Panc1 (cell line): ENCODE data around the gene SLC66A2. TPM values are rescaled to one million over a fixed set of nuclear protein-coding genes. Genes with fewer than 3 reads are reported as not detected.
A peak's percentile ranks its signal among the peaks of the same experiment; 100 is the strongest.

Source experiments
- ATAC-seq: fragments of 200-7000 bp; cut with Tn5 transposase; 2 replicates; pipeline ENCODE4 v1.9.1; 2020; ENCODE audit warnings: mild to moderate bottlenecking, moderate library complexity
- BruUV-seq: library from RNA; stranded (reverse); fragments of 400-500 nt; replicated peaks from 2 replicates; lab custom pipeline; 2021; lab: Mats Ljungman, UMichigan
- CTCF ChIA-PET: fragments of 300-600 bp; sonication (Branson Sonifier 250); formaldehyde crosslinking; loops from one replicate; lab custom pipeline; 2022; ENCODE audit warnings: antibody characterized with exemption; lab: Charles Lee
- POLR2A ChIA-PET: fragments of 300-600 bp; sonication (Branson Sonifier 250); formaldehyde crosslinking; loops from one replicate; lab custom pipeline; 2022; ENCODE audit warnings: antibody characterized with exemption; lab: Charles Lee
- DNase-seq: peaks from one replicate; pipeline ENCODE4 v3.0.0-alpha.2; 2010; ENCODE audit warnings: low read depth, low spot score
- H3K27ac ChIP-seq: 2 replicates; pipeline ENCODE4 v1.5.1; 2011; ENCODE audit warnings: mild to moderate bottlenecking, low read length, inconsistent platforms
- H3K27me3 ChIP-seq: fragments of 200-500 bp; sonication (Bioruptor generic); 2 replicates; pipeline ENCODE4 v1.6.0; 2014; ENCODE audit warnings: low read length, inconsistent platforms; ENCODE audit not compliant: control insufficient read depth, insufficient read depth
- H3K36me3 ChIP-seq: fragments of 200-500 bp; sonication (Bioruptor generic); 2 replicates; pipeline ENCODE4 v1.5.1; 2014; ENCODE audit warnings: inconsistent platforms, mild to moderate bottlenecking, low read length, moderate library complexity; ENCODE audit not compliant: control insufficient read depth, insufficient read depth
- H3K4me1 ChIP-seq: 2 replicates; pipeline ENCODE4 v1.5.1; 2011; ENCODE audit warnings: inconsistent platforms, mild to moderate bottlenecking, low read length, moderate library complexity; ENCODE audit not compliant: control insufficient read depth, insufficient read depth
- H3K4me3 ChIP-seq, 2 experiments: 2 replicates each; pipeline ENCODE4 v1.5.1; 2011 to 2012; ENCODE audit warnings: low read depth in 2 of 2, low read length in 2 of 2, mild to moderate bottlenecking in 2 of 2, inconsistent platforms in 1 of 2, moderate library complexity in 1 of 2
- H3K9me3 ChIP-seq: fragments of 200-500 bp; sonication (Bioruptor generic); 2 replicates; pipeline ENCODE4 v1.5.1; 2014; ENCODE audit warnings: low read depth, mild to moderate bottlenecking, inconsistent platforms, low read length, moderate library complexity; ENCODE audit not compliant: control insufficient read depth, insufficient read depth
- CTCF ChIP-seq: fragments of 450-650 bp; IDR thresholded peaks from 2 replicates; pipeline ENCODE4 v1.5.1; 2017; ENCODE audit warnings: mild to moderate bottlenecking
- POLR2AphosphoS5 ChIP-seq: IDR thresholded peaks from 2 replicates; pipeline ENCODE4 v1.6.1; 2012; ENCODE audit warnings: mild to moderate bottlenecking, low read depth, low read length, moderate library complexity
- REST ChIP-seq, 2 experiments: IDR thresholded peaks; 2 replicates each; pipeline ENCODE4 v1.6.1; 2011 to 2012; ENCODE audit warnings: low read depth in 2 of 2, control low read depth in 1 of 2, low read length in 1 of 2, mild to moderate bottlenecking in 1 of 2, moderate library complexity in 1 of 2; ENCODE audit not compliant: insufficient read depth in 1 of 2
- SIN3A ChIP-seq: IDR thresholded peaks from 2 replicates; pipeline ENCODE4 v1.6.1; 2012; ENCODE audit warnings: low read depth, mild to moderate bottlenecking, low read length, moderate library complexity, borderline replicate concordance; ENCODE audit not compliant: insufficient read depth
- TCF7L2 ChIP-seq: IDR thresholded peaks from 2 replicates; pipeline ENCODE4 v1.6.1; 2011; ENCODE audit warnings: mild to moderate bottlenecking, low read depth, low read length, inconsistent platforms
- in situ Hi-C: cut with HindIII; loops from 2 replicates; pipeline ENCODE4 v1.10.0; 2016; ENCODE audit warnings: low sequenced_read_pairs, low pct_unique_long_range_greater_than_20kb
- intact Hi-C: fragments of 100-400 bp; cut with micrococcal nuclease; formaldehyde crosslinking; loops from one replicate; pipeline ENCODE4 v1.10.0; 2022; ENCODE audit not compliant: unreplicated experiment
- total RNA-seq: library from RNA; stranded (reverse); gene quantifications from one replicate; pipeline ENCODE4 v1.2.1, GENCODE V29; 2021; ENCODE audit not compliant: unreplicated experiment

Gene SLC66A2
- total RNA-seq, 1 experiment from 2014 or later: 92.5 TPM

GRCh38 chr18:79956276-79956675 lies 4.8 kb upstream of the SLC66A2 start:
- POLR2A ChIA-PET: no interaction called here
- in situ Hi-C loops: no loop called here
- CTCF ChIA-PET: no interaction called here

GRCh38 chr18:79955302-79956075 lies 4.0 kb upstream of the SLC66A2 start:
- intact Hi-C loops: no loop called here
- H3K9me3 ChIP-seq: no peaks in the 10 kb centered on the region
- ChIA-PET POLR2A (interaction anchor here (0.7 kb wide), 1 partner anchor 189 kb away, joined by 7 read pairs; no protein-coding TSS in a partner anchor), CTCF (interaction anchor here (0.7 kb wide), 1 partner anchor 14 kb away, joined by 3 read pairs; no protein-coding TSS in a partner anchor)
- in situ Hi-C loops: no loop called here
- H3K4me1 ChIP-seq: peaks cover 26% of the 10 kb centered on the region
- no TSS peak for BruUV-seq
- H3K27ac ChIP-seq: no peak overlapping the region
- no peak overlapping the region for H3K4me3 ChIP-seq
- no peak for DNase-seq
- no peaks in the 10 kb centered on the region for H3K27me3 ChIP-seq
- ATAC-seq: no peak
- TF ChIP-seq TCF7L2 (no peak), SIN3A (no peak), CTCF (no peak), POLR2AphosphoS5 (no peak), REST (IDR thresholded peaks at IDR 0.05; ENCODE audit: insufficient read depth in 1 of 2, low read depth in 2 of 2, low read length in 1 of 2) (no peak)
- H3K36me3 ChIP-seq: no peaks in the 10 kb centered on the region

More at GRCh38 chr18:79956276-79956675, 4.8 kb upstream of the SLC66A2 start:
- ATAC-seq (no peak), DNase-seq (no peak)
- TF ChIP-seq POLR2AphosphoS5 (0 out of 2 replicates have a peak, but pooled peaks have one; percentile 24), SIN3A (no peak), REST (IDR thresholded peaks at IDR 0.05; ENCODE audit: insufficient read depth in 1 of 2, low read depth in 2 of 2, low read length in 1 of 2) (no peak), TCF7L2 (no peak)
- Histone ChIP-seq H3K9me3 (no peaks in the 10 kb centered on the region), H3K27ac (no peak overlapping the region), H3K36me3 (no peaks in the 10 kb centered on the region), H3K27me3 (no peaks in the 10 kb centered on the region), H3K4me3 (no peak overlapping the region), H3K4me1 (peaks cover 25% of the 10 kb centered on the region)
- TSS peak; percentile 64 for BruUV-seq
- intact Hi-C loops: no loop called here
